IMR-90 (cell line): ENCODE data around the gene CFAP92.

Experiments
- MAFK ChIP-seq: IDR thresholded peaks from 2 replicates; pipeline ENCODE4 v1.6.1; 2012; ENCODE audit warnings: low read depth, low read length, improper control_type of control experiment
- MAZ ChIP-seq: IDR thresholded peaks from 2 replicates; pipeline ENCODE4 v1.6.1; 2012; ENCODE audit warnings: low read depth, mild to moderate bottlenecking, low read length, improper control_type of control experiment, moderate library complexity, borderline replicate concordance
- NFE2L2 ChIP-seq: fragments of 150-350 bp; IDR thresholded peaks from 2 replicates; pipeline ENCODE4 v1.6.1; 2016; ENCODE audit warnings: low read depth, mild to moderate bottlenecking, low read length
- RAD21 ChIP-seq: IDR thresholded peaks from 2 replicates; pipeline ENCODE4 v1.6.1; 2012; ENCODE audit warnings: low read length, improper control_type of control experiment
- SMC3 ChIP-seq: fragments of 150-350 bp; IDR thresholded peaks from 2 replicates; pipeline ENCODE4 v1.6.1; 2016; ENCODE audit warnings: low read depth, mild to moderate bottlenecking, antibody characterized with exemption, low read length, moderate library complexity
- TF ChIP-seq, protein P1 (sequence below): conservative IDR thresholded peaks from 2 replicates; pipeline ENCODE4 v1.5.1; 2012; ENCODE audit warnings: mild to moderate bottlenecking, low read depth, low read length, improper control_type of control experiment
- TF ChIP-seq, protein P2 (sequence below): fragments of 150-350 bp; IDR thresholded peaks from 2 replicates; pipeline ENCODE4 v1.6.1; 2017; ENCODE audit warnings: mild to moderate bottlenecking, antibody characterized with exemption, low read length, low read depth

DNA sequence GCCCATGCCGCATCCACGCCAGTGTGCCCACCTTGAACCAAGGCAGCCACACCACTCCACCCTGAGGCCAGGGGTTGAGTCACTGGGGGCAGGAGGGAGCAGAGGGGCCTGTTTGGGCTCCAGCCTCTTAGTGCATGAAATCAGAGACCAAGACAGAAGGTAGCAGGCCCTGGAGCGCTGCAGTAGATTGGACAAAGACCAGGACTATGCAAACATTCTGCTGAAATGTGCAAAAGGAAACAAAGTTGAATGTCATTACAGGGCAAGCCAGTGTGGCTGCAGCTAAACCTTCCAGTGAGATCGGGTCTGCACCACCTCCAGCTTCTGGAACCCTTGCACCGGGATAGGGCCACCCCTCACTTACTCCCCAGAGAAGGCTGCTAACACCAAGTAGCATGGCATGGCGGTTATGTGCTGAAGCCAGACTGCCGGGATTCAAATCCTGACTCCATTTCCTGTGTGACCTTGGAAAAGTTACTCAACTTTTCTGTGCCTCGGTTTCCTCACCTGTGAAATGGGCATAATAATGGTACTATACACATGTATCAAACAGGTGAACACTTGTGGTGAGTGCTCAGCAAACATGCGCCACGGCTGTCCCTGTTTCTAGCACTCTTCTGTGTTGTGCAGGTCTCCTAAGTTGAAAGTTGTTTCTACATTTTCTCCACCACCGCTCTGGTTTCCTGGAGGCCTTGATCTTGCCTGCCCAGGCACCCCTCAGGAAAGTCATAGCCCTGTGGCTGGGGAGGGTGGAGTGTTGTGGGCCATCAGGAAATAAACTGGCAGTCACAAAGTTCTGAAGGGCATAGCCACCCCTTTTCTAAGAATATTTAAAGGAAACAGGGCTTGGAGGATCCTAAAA lies 41.7 kb upstream of the CFAP92 start:
- TF ChIP-seq MAFK (no peak), MAZ (no peak), RAD21 (no peak), NFE2L2 (no peak), SMC3 (no peak)
- TF ChIP-seq, protein P1, sequence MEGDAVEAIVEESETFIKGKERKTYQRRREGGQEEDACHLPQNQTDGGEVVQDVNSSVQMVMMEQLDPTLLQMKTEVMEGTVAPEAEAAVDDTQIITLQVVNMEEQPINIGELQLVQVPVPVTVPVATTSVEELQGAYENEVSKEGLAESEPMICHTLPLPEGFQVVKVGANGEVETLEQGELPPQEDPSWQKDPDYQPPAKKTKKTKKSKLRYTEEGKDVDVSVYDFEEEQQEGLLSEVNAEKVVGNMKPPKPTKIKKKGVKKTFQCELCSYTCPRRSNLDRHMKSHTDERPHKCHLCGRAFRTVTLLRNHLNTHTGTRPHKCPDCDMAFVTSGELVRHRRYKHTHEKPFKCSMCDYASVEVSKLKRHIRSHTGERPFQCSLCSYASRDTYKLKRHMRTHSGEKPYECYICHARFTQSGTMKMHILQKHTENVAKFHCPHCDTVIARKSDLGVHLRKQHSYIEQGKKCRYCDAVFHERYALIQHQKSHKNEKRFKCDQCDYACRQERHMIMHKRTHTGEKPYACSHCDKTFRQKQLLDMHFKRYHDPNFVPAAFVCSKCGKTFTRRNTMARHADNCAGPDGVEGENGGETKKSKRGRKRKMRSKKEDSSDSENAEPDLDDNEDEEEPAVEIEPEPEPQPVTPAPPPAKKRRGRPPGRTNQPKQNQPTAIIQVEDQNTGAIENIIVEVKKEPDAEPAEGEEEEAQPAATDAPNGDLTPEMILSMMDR, result no peak
- TF ChIP-seq, protein P2, sequence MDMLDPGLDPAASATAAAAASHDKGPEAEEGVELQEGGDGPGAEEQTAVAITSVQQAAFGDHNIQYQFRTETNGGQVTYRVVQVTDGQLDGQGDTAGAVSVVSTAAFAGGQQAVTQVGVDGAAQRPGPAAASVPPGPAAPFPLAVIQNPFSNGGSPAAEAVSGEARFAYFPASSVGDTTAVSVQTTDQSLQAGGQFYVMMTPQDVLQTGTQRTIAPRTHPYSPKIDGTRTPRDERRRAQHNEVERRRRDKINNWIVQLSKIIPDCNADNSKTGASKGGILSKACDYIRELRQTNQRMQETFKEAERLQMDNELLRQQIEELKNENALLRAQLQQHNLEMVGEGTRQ, result no peak
